H1 (cell line): Measurements from ENCODE around the gene SLITRK4. TPM values are rescaled to one million over a fixed set of nuclear protein-coding genes. Genes with fewer than 3 reads are reported as not detected.

Experiments used
- CTCF ChIA-PET: fragments of 300-600 bp; sonication (Branson Sonifier 250); formaldehyde crosslinking; loops from one replicate; lab custom pipeline; 2021; ENCODE audit not compliant: partially characterized antibody; lab: Charles Lee
- POLR2A ChIA-PET: fragments of 300-600 bp; sonication (Branson Sonifier 250); formaldehyde crosslinking; loops from one replicate; lab custom pipeline; 2021; ENCODE audit warnings: inconsistent platforms; ENCODE audit not compliant: partially characterized antibody; lab: Charles Lee
- DNase-seq, 2 experiments: peaks; one replicate each; pipeline versions ENCODE4 v3.0.0 to v3.0.0-alpha.2; 2010 to 2022; ENCODE audit warnings: low spot score in 2 of 2, low read depth in 1 of 2, mixed read lengths in 1 of 2
- FAIRE-seq: peaks from 2 replicates; lab custom pipeline; 2011; peaks lifted over from hg19 to GRCh38; lab: Jason Lieb, UNC
- H2AFZ ChIP-seq: 2 replicates; pipeline ENCODE4 v1.8.1; 2012; ENCODE audit warnings: low read length, inconsistent platforms
- H2AK5ac ChIP-seq: 2 replicates; pipeline ENCODE4 v1.6.1; 2013; ENCODE audit warnings: low read depth, low read length
- H2BK120ac ChIP-seq: replicated peaks from 2 replicates; pipeline ENCODE3; 2013; ENCODE audit warnings: low read depth, low read length, inconsistent platforms
- H2BK12ac ChIP-seq: 2 replicates; pipeline ENCODE4 v1.6.1; 2013; ENCODE audit warnings: low read depth, low read length
- H2BK15ac ChIP-seq: 2 replicates; pipeline ENCODE4 v1.6.1; 2013; ENCODE audit warnings: low read length
- H2BK20ac ChIP-seq: 2 replicates; pipeline ENCODE4 v1.6.1; 2013; ENCODE audit warnings: low read length
- H2BK5ac ChIP-seq: 2 replicates; pipeline ENCODE4 v1.6.1; 2013; ENCODE audit warnings: low read depth, low read length
- H3K14ac ChIP-seq: 2 replicates; pipeline ENCODE4 v1.6.1; 2013; ENCODE audit warnings: inconsistent platforms; ENCODE audit not compliant: insufficient read length
- H3K18ac ChIP-seq: 2 replicates; pipeline ENCODE4 v1.6.1; 2013; ENCODE audit warnings: low read length; ENCODE audit errors: extremely low read depth
- H3K23ac ChIP-seq: 2 replicates; pipeline ENCODE4 v1.6.1; 2013; ENCODE audit warnings: inconsistent platforms; ENCODE audit not compliant: insufficient read length
- H3K23me2 ChIP-seq: 2 replicates; pipeline ENCODE4 v1.6.1; 2013; ENCODE audit warnings: low read depth, low read length
- H3K27ac ChIP-seq: 2 replicates; pipeline ENCODE4 v1.6.1; 2011; ENCODE audit warnings: low read depth, low read length, inconsistent platforms
- H3K27me3 ChIP-seq, 4 experiments: replicated peaks in 1 of 4; 1 replicate in 1 of 4; 2 replicates in 3 of 4; pipeline versions ENCODE4 v1.6.1 to v1.8.1; 2011 to 2013; ENCODE audit warnings: low read length in 3 of 4, mild to moderate bottlenecking in 3 of 4, inconsistent platforms in 2 of 4, mixed read lengths in 2 of 4, moderate library complexity in 1 of 4; ENCODE audit not compliant: control insufficient read depth in 3 of 4, insufficient read depth in 3 of 4; ENCODE audit errors: extremely low read depth in 1 of 4
- H3K36me3 ChIP-seq, 4 experiments: 2 replicates each; pipeline versions ENCODE4 v1.6.1 to v1.8.1; 2011 to 2013; ENCODE audit warnings: mild to moderate bottlenecking in 4 of 4, low read length in 3 of 4, moderate library complexity in 2 of 4, control low read depth in 1 of 4, inconsistent platforms in 1 of 4; ENCODE audit not compliant: insufficient read depth in 4 of 4, control insufficient read depth in 2 of 4
- H3K4ac ChIP-seq: replicated peaks from 2 replicates; pipeline ENCODE3; 2013; ENCODE audit warnings: low read length, low read depth, mixed read lengths, inconsistent platforms; ENCODE audit not compliant: insufficient read length
- H3K4me1 ChIP-seq, 4 experiments: replicated peaks in 1 of 4; 1 replicate in 1 of 4; 2 replicates in 3 of 4; pipeline versions ENCODE4 v1.6.1 to v1.8.1; 2011 to 2013; ENCODE audit warnings: low read length in 3 of 4, inconsistent platforms in 2 of 4, mixed read lengths in 1 of 4; ENCODE audit not compliant: insufficient read depth in 4 of 4, control insufficient read depth in 3 of 4
- H3K4me2 ChIP-seq, 2 experiments: 2 replicates each; pipeline versions ENCODE4 v1.6.1 to v1.8.1; 2011 to 2013; ENCODE audit warnings: low read depth in 2 of 2, low read length in 2 of 2, control low read depth in 1 of 2, inconsistent platforms in 1 of 2, mild to moderate bottlenecking in 1 of 2; ENCODE audit not compliant: insufficient read depth in 1 of 2
- H3K4me3 ChIP-seq, 4 experiments: fragments of 200-600, 300-600 bp in 1 of 4; sonication (generic), shearing (Covaris generic), sonication (Bioruptor Twin) in 1 of 4; 2 replicates each; pipeline versions ENCODE4 v1.5.1 to v1.8.1; 2011 to 2016; ENCODE audit warnings: low read length in 4 of 4, low read depth in 3 of 4, control low read depth in 2 of 4, inconsistent platforms in 2 of 4, mild to moderate bottlenecking in 2 of 4, mixed read lengths in 1 of 4, moderate library complexity in 1 of 4; ENCODE audit not compliant: insufficient read depth in 2 of 4; ENCODE audit errors: extremely low read depth in 1 of 4
- H3K56ac ChIP-seq: replicated peaks from 2 replicates; pipeline ENCODE3; 2013; ENCODE audit warnings: low read depth, mild to moderate bottlenecking, mixed read lengths, low read length, inconsistent platforms; ENCODE audit not compliant: insufficient read length
- H3K79me1 ChIP-seq: 2 replicates; pipeline ENCODE4 v1.6.1; 2013; ENCODE audit warnings: low read depth, low read length, control low read depth
- H3K79me2 ChIP-seq, 2 experiments: 2 replicates each; pipeline versions ENCODE4 v1.6.1 to v1.8.1; 2012 to 2013; ENCODE audit warnings: low read length in 2 of 2, mild to moderate bottlenecking in 2 of 2, inconsistent platforms in 1 of 2; ENCODE audit not compliant: insufficient read depth in 2 of 2, control insufficient read depth in 1 of 2
- H3K9ac ChIP-seq, 4 experiments: replicated peaks in 1 of 4; 1 replicate in 1 of 4; 2 replicates in 3 of 4; pipeline versions ENCODE4 v1.6.1 to v1.8.1; 2011 to 2013; ENCODE audit warnings: low read depth in 3 of 4, low read length in 3 of 4, control low read depth in 2 of 4, mild to moderate bottlenecking in 2 of 4, moderate library complexity in 2 of 4, inconsistent platforms in 1 of 4; ENCODE audit errors: extremely low read depth in 1 of 4
- H3K9me3 ChIP-seq, 2 experiments: 2 replicates each; pipeline versions ENCODE4 v1.6.1 to v1.8.1; 2012 to 2013; ENCODE audit warnings: mild to moderate bottlenecking in 2 of 2, moderate library complexity in 2 of 2, control low read depth in 1 of 2, inconsistent platforms in 1 of 2, low read depth in 1 of 2, low read length in 1 of 2, mixed read lengths in 1 of 2; ENCODE audit not compliant: insufficient read depth in 2 of 2
- H4K20me1 ChIP-seq, 2 experiments: replicated peaks in 1 of 2; 2 replicates each; pipeline versions ENCODE3 to v1.8.1; 2011 to 2013; ENCODE audit warnings: inconsistent platforms in 2 of 2, low read length in 2 of 2, mild to moderate bottlenecking in 1 of 2; ENCODE audit not compliant: insufficient read depth in 2 of 2, control insufficient read depth in 1 of 2
- H4K5ac ChIP-seq: 2 replicates; pipeline ENCODE4 v1.6.1; 2013; ENCODE audit warnings: low read length, low read depth, mixed read lengths, inconsistent platforms; ENCODE audit not compliant: insufficient read length
- H4K8ac ChIP-seq: 2 replicates; pipeline ENCODE4 v1.8.0; 2013; ENCODE audit warnings: mild to moderate bottlenecking, moderate library complexity, low read length, inconsistent platforms; ENCODE audit not compliant: insufficient read depth; ENCODE audit errors: extremely low read depth
- H4K91ac ChIP-seq: replicated peaks from 2 replicates; pipeline ENCODE3; 2013; ENCODE audit warnings: low read length, mixed read lengths, inconsistent platforms; ENCODE audit not compliant: insufficient read length
- BCL11A ChIP-seq, 2 experiments: IDR thresholded peaks; one replicate each; pipeline ENCODE4 v1.6.1; 2011; ENCODE audit warnings: low read depth in 2 of 2, low read length in 2 of 2, mild to moderate bottlenecking in 2 of 2
- CHD1 ChIP-seq: IDR thresholded peaks from 2 replicates; pipeline ENCODE4 v1.6.1; 2012; ENCODE audit warnings: low read depth, low read length, improper control_type of control experiment
- GABPA ChIP-seq: IDR thresholded peaks from 2 replicates; pipeline ENCODE4 v1.6.1; 2011; ENCODE audit warnings: mild to moderate bottlenecking, low read length, moderate library complexity, borderline replicate concordance; ENCODE audit not compliant: insufficient read depth
- GTF2F1 ChIP-seq: IDR thresholded peaks from 2 replicates; pipeline ENCODE4 v1.6.1; 2012; ENCODE audit warnings: low read depth, low read length, improper control_type of control experiment, borderline replicate concordance
- MAFK ChIP-seq: IDR thresholded peaks from 2 replicates; pipeline ENCODE4 v1.6.1; 2012; ENCODE audit warnings: low read depth, mild to moderate bottlenecking, improper control_type of control experiment, low read length
- NANOG ChIP-seq: IDR thresholded peaks from 2 replicates; pipeline ENCODE4 v1.6.1; 2011; ENCODE audit warnings: low read length, low read depth, mild to moderate bottlenecking, inconsistent platforms; ENCODE audit not compliant: insufficient read depth, poor library complexity, severe bottlenecking
- NRF1 ChIP-seq: IDR thresholded peaks from 2 replicates; pipeline ENCODE4 v1.6.1; 2011; ENCODE audit warnings: mild to moderate bottlenecking, low read depth, low read length, improper control_type of control experiment
- POLR2AphosphoS5 ChIP-seq: IDR thresholded peaks from 2 replicates; pipeline ENCODE4 v1.6.1; 2011; ENCODE audit warnings: low read depth, low read length
- POU5F1 ChIP-seq: IDR thresholded peaks from 2 replicates; pipeline ENCODE4 v1.6.1; 2011; ENCODE audit warnings: low read depth, mild to moderate bottlenecking, low read length, moderate library complexity
- RBBP5 ChIP-seq: IDR thresholded peaks from 2 replicates; pipeline ENCODE4 v1.7.1; 2012; ENCODE audit warnings: low read depth, mild to moderate bottlenecking, inconsistent platforms, low read length, moderate library complexity, borderline replicate concordance
- SIX5 ChIP-seq: IDR thresholded peaks from 2 replicates; pipeline ENCODE4 v1.6.1; 2011; ENCODE audit warnings: mild to moderate bottlenecking, low read depth, low read length
- SP2 ChIP-seq: IDR thresholded peaks from 2 replicates; pipeline ENCODE4 v1.6.1; 2012; ENCODE audit warnings: mild to moderate bottlenecking, low read length, inconsistent platforms
- SRF ChIP-seq: IDR thresholded peaks from 2 replicates; pipeline ENCODE4 v1.6.1; 2011; ENCODE audit warnings: mild to moderate bottlenecking, low read depth, low read length, moderate library complexity
- TBP ChIP-seq: IDR thresholded peaks from 2 replicates; pipeline ENCODE4 v1.6.1; 2011; ENCODE audit warnings: low read depth, low read length, improper control_type of control experiment
- ZNF274 ChIP-seq: IDR thresholded peaks from 2 replicates; pipeline ENCODE4 v1.7.0; 2012; ENCODE audit warnings: low read length, borderline replicate concordance; ENCODE audit errors: extremely low read depth
- WGBS, 2 experiments: shearing (Covaris generic) in 1 of 2; methylation state at CpG; one replicate each; pipeline versions ENCODE4 v1.1.6 to v1.1.7; 2013 to 2015; ENCODE audit warnings: low lambda C conversion rate in 2 of 2, mixed read lengths in 2 of 2, inconsistent platforms in 1 of 2, low coverage in 1 of 2, missing lambda C conversion rate in 1 of 2; ENCODE audit not compliant: insufficient replicate concordance in 2 of 2, insufficient coverage in 1 of 2, insufficient read length in 1 of 2; ENCODE audit errors: extremely low coverage in 1 of 2, missing lambda C conversion rate in 1 of 2; 5-methylcytosine and 5-hydroxymethylcytosine counted together
- polyA plus RNA-seq, 7 experiments: library from polyadenylated mRNA; depleted of rRNA in 3 of 7; stranded (reverse) in 5 of 7; unstranded in 2 of 7; fragments of >200 nt in 5 of 7; fragments of 200-250 nt in 2 of 7; gene quantifications; 1 replicate in 5 of 7; 2 replicates in 1 of 7; 4 replicates in 1 of 7; pipeline versions ENCODE4 v1.2.1 to v1.2.3, GENCODE V29; 2011 to 2013; ENCODE audit warnings: missing spikeins in 2 of 7, mixed read lengths in 2 of 7
- total RNA-seq: library from RNA; stranded (reverse); fragmentation: NEBNext Ultra II Directional; extraction: Animal tissue kit (Norgen Biotek cat#: 25700); gene quantifications from 2 replicates; pipeline ENCODE4 v1.2.1, GENCODE V29; 2021
- TF ChIP-seq, protein P1 (sequence below): IDR thresholded peaks from 2 replicates; pipeline ENCODE4 v1.6.1; 2011; ENCODE audit warnings: low read depth, mild to moderate bottlenecking, low read length; ENCODE audit not compliant: insufficient read depth

Gene SLITRK4
- total and polyA plus RNA-seq, 2 of the 8 experiments (the other 6 are each of a cell fraction or from before 2014, with no cell fraction given), result 3.1 to 8.2 TPM

- Histone ChIP-seq H4K5ac (no peak overlapping the region), H3K9ac (no peak overlapping the region), H3K4ac (no peak overlapping the region), H4K8ac (no peak overlapping the region), H3K18ac (no peak overlapping the region), H3K4me3 (no peak overlapping the region), H3K9me3 (no peaks in the 10 kb centered on the region), H2BK20ac (no peak overlapping the region), H2BK12ac (no peak overlapping the region), H2BK120ac (no peak overlapping the region), H2BK5ac (no peak overlapping the region), H3K56ac (no peak overlapping the region), H3K79me1 (no peaks in the 10 kb centered on the region), H3K27me3 (no peaks in the 10 kb centered on the region), H3K27ac (no peak overlapping the region), H3K23me2 (no peaks in the 10 kb centered on the region), H3K23ac (no peak overlapping the region), H3K79me2 (no peaks in the 10 kb centered on the region), H3K4me1 (no peaks in the 10 kb centered on the region), H3K36me3 (no peaks in the 10 kb centered on the region), H3K14ac (no peak overlapping the region), H4K91ac (no peak overlapping the region), H4K20me1 (no peaks in the 10 kb centered on the region), H2AFZ (no peak overlapping the region), H2BK15ac (no peak overlapping the region), H2AK5ac (no peak overlapping the region), H3K4me2 (no peak overlapping the region)
- WGBS, 2 experiments, result 80% methylated on average over 1 of the region's 1 CpG; no CpG with 5 or more reads in 1 of the 2 experiments
- ChIA-PET CTCF (no interaction called here), POLR2A (no interaction called here)
- FAIRE-seq (no peak), DNase-seq (no peak)
- TF ChIP-seq NRF1 (no peak), GTF2F1 (no peak), BCL11A (IDR thresholded peaks at IDR 0.05; ENCODE audit: low read depth in 2 of 2, low read length in 2 of 2) (no peak), GABPA (no peak), POLR2AphosphoS5 (no peak), SIX5 (no peak), CHD1 (no peak), TBP (no peak), RBBP5 (no peak), POU5F1 (no peak), NANOG (no peak), MAFK (no peak), ZNF274 (no peak), SP2 (no peak), SRF (no peak)
- TF ChIP-seq, protein P1, sequence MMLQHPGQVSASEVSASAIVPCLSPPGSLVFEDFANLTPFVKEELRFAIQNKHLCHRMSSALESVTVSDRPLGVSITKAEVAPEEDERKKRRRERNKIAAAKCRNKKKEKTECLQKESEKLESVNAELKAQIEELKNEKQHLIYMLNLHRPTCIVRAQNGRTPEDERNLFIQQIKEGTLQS, result no peak
These were observed 34.1 kb downstream of the SLITRK4 start for GRCh38 chrX:143601809-143602208.
